B cell (primary cell): ENCODE data around the gene MLNR. TPM values are rescaled to one million over a fixed set of nuclear protein-coding genes. Genes with fewer than 3 reads are reported as not detected.

Experiments
- ATAC-seq: fragments of 200-7000 bp; cut with Tn5 transposase; one replicate; pipeline ENCODE4 v1.10.0; 2021; ENCODE audit warnings: low read depth, mild to moderate bottlenecking, moderate number of reproducible peaks, moderate library complexity
- CTCF ChIA-PET: fragments of 350-600 bp; sonication (Branson Sonifier 250); formaldehyde crosslinking; loops from one replicate; lab custom pipeline; 2021; ENCODE audit warnings: antibody characterized with exemption, inconsistent platforms; lab: Charles Lee
- POLR2A ChIA-PET: fragments of 350-600 bp; sonication (Branson Sonifier 250); formaldehyde crosslinking; loops from one replicate; lab custom pipeline; 2021; ENCODE audit warnings: antibody characterized with exemption; lab: Charles Lee
- DNase-seq: peaks from one replicate; pipeline ENCODE4 v3.0.0; 2013
- H2AFZ ChIP-seq: 2 replicates; pipeline ENCODE4 v1.6.1; 2012; ENCODE audit warnings: mild to moderate bottlenecking, low read depth, low read length; ENCODE audit not compliant: insufficient read depth, poor library complexity, severe bottlenecking
- H3K27ac ChIP-seq, 2 donors: 1 replicate in 1 of 2; 2 replicates in 1 of 2; pipeline ENCODE4 v1.5.1; 2012 to 2013; ENCODE audit warnings: low read length in 2 of 2, mild to moderate bottlenecking in 2 of 2, moderate library complexity in 1 of 2
- H3K27me3 ChIP-seq, 4 experiments: fragments of 200-600 bp in 1 of 4; sonication (generic) in 1 of 4; replicated peaks in 1 of 4; 1 replicate in 2 of 4; 2 replicates in 2 of 4; pipeline versions ENCODE4 v1.6.1 to v1.7.0; 2013 to 2016; ENCODE audit warnings: low read length in 3 of 4, mild to moderate bottlenecking in 2 of 4, mixed read lengths in 1 of 4, moderate library complexity in 1 of 4; ENCODE audit not compliant: insufficient read depth in 4 of 4, control insufficient read depth in 3 of 4; ENCODE audit errors: control extremely low read depth in 1 of 4
- H3K36me3 ChIP-seq, 2 experiments: replicated peaks in 1 of 2; 1 replicate in 1 of 2; 2 replicates in 1 of 2; pipeline versions ENCODE4 v1.6.1 to v1.7.1; 2013; ENCODE audit warnings: low read length in 1 of 2; ENCODE audit not compliant: insufficient read depth in 2 of 2, control insufficient read depth in 1 of 2; ENCODE audit errors: control extremely low read depth in 1 of 2, extremely low read depth in 1 of 2
- H3K4me1 ChIP-seq, 2 donors: fragments of 200-600 bp in 1 of 2; sonication (generic) in 1 of 2; 1 replicate in 1 of 2; 2 replicates in 1 of 2; pipeline versions ENCODE4 v1.5.1 to v1.6.1; 2013 to 2017; ENCODE audit warnings: low read length in 2 of 2; ENCODE audit not compliant: control insufficient read depth in 2 of 2, insufficient read depth in 2 of 2
- H3K4me2 ChIP-seq: replicated peaks from 2 replicates; pipeline ENCODE3; 2012; ENCODE audit warnings: mild to moderate bottlenecking, low read depth, low read length; ENCODE audit not compliant: poor library complexity, severe bottlenecking
- H3K4me3 ChIP-seq, 5 experiments: fragments of 200-600 bp in 1 of 5; sonication (generic) in 1 of 5; 1 replicate in 3 of 5; 2 replicates in 2 of 5; pipeline versions ENCODE4 v1.5.1 to v1.7.0; 2011 to 2016; ENCODE audit warnings: low read length in 4 of 5, mild to moderate bottlenecking in 4 of 5, low read depth in 2 of 5, control low read depth in 1 of 5, moderate library complexity in 1 of 5; ENCODE audit not compliant: insufficient read depth in 1 of 5; ENCODE audit errors: control extremely low read depth in 1 of 5, extremely low read depth in 1 of 5
- H3K79me2 ChIP-seq: fragments of 200-600 bp; sonication (generic); one replicate; pipeline ENCODE4 v1.6.0; 2016; ENCODE audit warnings: low read length; ENCODE audit not compliant: control insufficient read depth, insufficient read depth
- H3K9ac ChIP-seq: fragments of 200-600 bp; sonication (generic); 2 replicates; pipeline ENCODE4 v1.6.1; 2017; ENCODE audit warnings: mild to moderate bottlenecking, low read length, moderate library complexity
- H3K9me3 ChIP-seq, 3 donors: one replicate each; pipeline versions ENCODE4 v1.6.1 to v1.7.1; 2013; ENCODE audit warnings: low read length in 2 of 3; ENCODE audit not compliant: control insufficient read depth in 2 of 3, insufficient read depth in 1 of 3; ENCODE audit errors: control extremely low read depth in 1 of 3
- H4K20me1 ChIP-seq: 2 replicates; pipeline ENCODE4 v1.6.0; 2012; ENCODE audit warnings: mild to moderate bottlenecking, low read length; ENCODE audit not compliant: insufficient read depth, control insufficient read depth, poor library complexity, severe bottlenecking
- H3K27ac Mint-ChIP-seq: one replicate; pipeline ENCODE4 v1.8.0; 2021; ENCODE audit warnings: mixed read lengths
- H3K27me3 Mint-ChIP-seq: one replicate; pipeline ENCODE4 v1.8.0; 2021; ENCODE audit warnings: mixed read lengths
- H3K4me1 Mint-ChIP-seq: one replicate; pipeline ENCODE4 v1.8.0; 2021; ENCODE audit warnings: mixed read lengths
- H3K4me3 Mint-ChIP-seq: one replicate; pipeline ENCODE4 v1.8.0; 2021; ENCODE audit warnings: mixed read lengths
- H3K9me3 Mint-ChIP-seq: one replicate; pipeline ENCODE4 v1.8.0; 2022; ENCODE audit warnings: mixed read lengths; ENCODE audit not compliant: insufficient read depth
- CTCF ChIP-seq: fragments of 200-600 bp; IDR thresholded peaks from one replicate; pipeline ENCODE4 v1.8.0; 2022; ENCODE audit warnings: antibody characterized with exemption, mild to moderate bottlenecking
- EZH2 ChIP-seq: IDR thresholded peaks from 2 replicates; pipeline ENCODE4 v1.6.1; 2012; ENCODE audit warnings: borderline replicate concordance, low read depth, mild to moderate bottlenecking, moderate library complexity, low read length; ENCODE audit not compliant: insufficient read depth, poor library complexity, severe bottlenecking
- WGBS: methylation state at CpG from one replicate; pipeline ENCODE4 v1.1.5; 2013; ENCODE audit warnings: missing lambda C conversion rate; ENCODE audit not compliant: insufficient coverage; 5-methylcytosine and 5-hydroxymethylcytosine counted together
- intact Hi-C: fragments of 100-400 bp; cut with micrococcal nuclease; formaldehyde crosslinking; loops from one replicate; pipeline ENCODE4 v1.10.0; 2022
- polyA plus RNA-seq: library from polyadenylated mRNA; depleted of rRNA; stranded (reverse); fragments of >200 nt; gene quantifications from 2 replicates; pipeline ENCODE4 v1.2.3, GENCODE V29; 2012
- total RNA-seq, 2 donors: library from RNA; stranded (reverse); fragments of 120-200 nt in 1 of 2; gene quantifications; 1 replicate in 1 of 2; 2 replicates in 1 of 2; pipeline versions ENCODE4 v1.2.3 to v1.2.4, GENCODE V29; 2013 to 2022

MLNR gene
- total and polyA plus RNA-seq, 2 donors (not counting 1 experiment from before 2014, with no cell fraction given) = not detected

- Histone ChIP-seq H3K4me3 (no peak overlapping the region), H3K27ac (no peak overlapping the region), H4K20me1 (no peaks in the 10 kb centered on the region), H3K4me2 (no peak overlapping the region), H3K9ac (no peak overlapping the region), H3K36me3 (peaks cover 2 to 32% of the 10 kb centered on the region in 2 experiments), H3K27me3 (no peaks in the 10 kb centered on the region), H3K79me2 (no peaks in the 10 kb centered on the region), H2AFZ (no peak overlapping the region), H3K9me3 (no peaks in the 10 kb centered on the region), H3K4me1 (no peaks in the 10 kb centered on the region)
- POLR2A ChIA-PET = no interaction called here
- no peaks in the 10 kb centered on the region for H3K4me1 Mint-ChIP-seq
- no peaks in the 10 kb centered on the region for H3K9me3 Mint-ChIP-seq
- DNase-seq = no peak
- H3K27me3 Mint-ChIP-seq = no peaks in the 10 kb centered on the region
- TF ChIP-seq CTCF = no peak
- no peak for TF ChIP-seq EZH2
- H3K4me3 Mint-ChIP-seq = no peak overlapping the region
- CTCF ChIA-PET = no interaction called here
- ATAC-seq = no peak
- intact Hi-C loops = no loop called here
- H3K27ac Mint-ChIP-seq = no peak overlapping the region
These were observed 48.8 kb upstream of the MLNR start for GRCh38 chr13:49171359-49171758.

DNA sequence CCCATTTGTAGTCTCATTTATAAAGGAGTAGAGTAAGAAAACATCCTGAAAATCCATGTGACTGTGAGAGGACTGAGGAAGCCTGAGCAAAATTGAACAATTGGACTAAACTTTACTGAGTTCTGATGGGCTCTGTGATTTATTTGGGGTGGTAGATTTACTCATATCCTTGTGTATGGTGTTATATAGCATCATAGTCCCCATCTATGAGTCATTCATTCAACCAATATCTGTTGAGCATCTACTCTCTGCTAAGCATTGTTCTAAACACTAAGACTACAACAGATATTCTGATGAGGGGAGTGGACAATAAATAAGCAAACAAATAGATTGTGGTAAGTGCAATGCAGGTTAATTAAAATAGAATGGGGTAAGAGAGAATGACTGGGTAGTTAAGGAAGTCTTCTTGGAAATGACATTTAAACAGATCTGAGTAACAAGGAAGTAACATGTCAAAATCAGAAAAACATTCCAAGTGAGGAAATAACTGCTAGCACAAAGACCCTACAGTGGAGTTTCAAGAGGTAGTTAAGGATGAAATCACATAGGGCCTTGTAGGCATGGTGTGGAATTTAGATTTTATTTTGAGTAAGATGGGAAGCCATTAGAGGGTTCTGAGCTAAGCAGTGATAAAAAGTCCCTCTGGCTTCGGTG, 36.3 kb upstream of the MLNR start:
- Histone ChIP-seq H3K4me2 (no peak overlapping the region), H4K20me1 (no peaks in the 10 kb centered on the region), H3K79me2 (no peaks in the 10 kb centered on the region), H3K27me3 (no peaks in the 10 kb centered on the region), H3K9me3 (no peaks in the 10 kb centered on the region), H3K36me3 (peaks cover 15 to 59% of the 10 kb centered on the region in 2 experiments), H2AFZ (no peak overlapping the region), H3K4me3 (no peak overlapping the region), H3K27ac (no peak overlapping the region), H3K9ac (no peak overlapping the region), H3K4me1 (no peaks in the 10 kb centered on the region)
- DNase-seq (no peak), ATAC-seq (no peak)
- H3K9me3 Mint-ChIP-seq = no peaks in the 10 kb centered on the region
- POLR2A ChIA-PET = no interaction called here
- no peak overlapping the region for H3K27ac Mint-ChIP-seq
- H3K27me3 Mint-ChIP-seq = no peaks in the 10 kb centered on the region
- TF ChIP-seq EZH2 (no peak), CTCF (no peak)
- H3K4me1 Mint-ChIP-seq = peaks cover 2% of the 10 kb centered on the region
- intact Hi-C loops = no loop called here
- H3K4me3 Mint-ChIP-seq = no peak overlapping the region
- 88% methylated on average over 1 of the region's 1 CpG for whole genome bisulfite sequencing
- CTCF ChIA-PET = no interaction called here
